PC-9 (cell line): ENCODE data around the gene CLDN4. TPM values are rescaled to one million over a fixed set of nuclear protein-coding genes. Genes with fewer than 3 reads are reported as not detected.

Source experiments
- BruUV-seq: library from RNA; stranded (reverse); fragments of 400-500 nt; replicated peaks from 2 replicates; lab custom pipeline; 2021; lab: Mats Ljungman, UMichigan
- CTCF ChIA-PET: fragments of 300-600 bp; sonication (Branson Sonifier 250); formaldehyde crosslinking; loops from one replicate; lab custom pipeline; 2022; ENCODE audit warnings: antibody characterized with exemption; lab: Charles Lee
- POLR2A ChIA-PET: fragments of 300-600 bp; sonication (Branson Sonifier 250); formaldehyde crosslinking; loops from one replicate; lab custom pipeline; 2022; ENCODE audit warnings: antibody characterized with exemption; ENCODE audit not compliant: unreplicated experiment; lab: Charles Lee
- DNase-seq, 2 experiments: peaks; one replicate each; pipeline versions ENCODE4 v3.0.0 to v3.0.0-alpha.2; 2015 to 2022; ENCODE audit warnings: mixed read lengths in 1 of 2
- H2AFZ ChIP-seq: fragments of 200-600 bp; sonication (generic); 2 replicates; pipeline ENCODE4 v1.8.1; 2017; ENCODE audit warnings: antibody characterized with exemption
- H3F3A ChIP-seq: fragments of 200-600 bp; sonication (generic); 2 replicates; pipeline ENCODE4 v1.8.1; 2017; ENCODE audit warnings: antibody characterized with exemption, mild to moderate bottlenecking, low read depth; ENCODE audit not compliant: insufficient read depth
- H3K27ac ChIP-seq: fragments of 200-600 bp; sonication (generic); 2 replicates; pipeline ENCODE4 v1.6.1; 2016; ENCODE audit warnings: mixed run types
- H3K27me3 ChIP-seq: fragments of 200-600 bp; sonication (generic); 2 replicates; pipeline ENCODE4 v1.6.1; 2016; ENCODE audit warnings: low read depth, mixed run types; ENCODE audit not compliant: insufficient read depth
- H3K36me3 ChIP-seq: fragments of 200-600 bp; sonication (generic); 2 replicates; pipeline ENCODE4 v1.6.1; 2016; ENCODE audit warnings: low read depth, mixed run types
- H3K4me1 ChIP-seq: fragments of 200-600 bp; sonication (generic); replicated peaks from 2 replicates; pipeline ENCODE4 v1.6.1; 2016; ENCODE audit warnings: mixed run types; ENCODE audit not compliant: insufficient read depth
- H3K4me2 ChIP-seq: fragments of 200-600 bp; sonication (generic); 2 replicates; pipeline ENCODE4 v1.6.1; 2017; ENCODE audit warnings: mixed run types
- H3K4me3 ChIP-seq: fragments of 200-600 bp; sonication (generic); 2 replicates; pipeline ENCODE4 v1.6.1; 2016; ENCODE audit warnings: mixed run types
- H3K79me2 ChIP-seq: fragments of 200-600 bp; sonication (generic); 2 replicates; pipeline ENCODE4 v1.6.1; 2017; ENCODE audit warnings: low read depth, mixed run types
- H3K9me2 ChIP-seq: fragments of 200-600 bp; sonication (generic); 2 replicates; pipeline ENCODE4 v1.8.1; 2017; ENCODE audit warnings: mild to moderate bottlenecking; ENCODE audit not compliant: insufficient read depth
- H3K9me3 ChIP-seq: fragments of 200-600 bp; sonication (generic); 2 replicates; pipeline ENCODE4 v1.8.1; 2016; ENCODE audit warnings: low read depth; ENCODE audit not compliant: insufficient read depth
- H4K20me1 ChIP-seq: fragments of 200-600 bp; sonication (generic); 2 replicates; pipeline ENCODE4 v1.8.1; 2017; ENCODE audit not compliant: insufficient read depth
- EZH2 ChIP-seq: fragments of 200-600 bp; sonication (generic); IDR thresholded peaks from 2 replicates; pipeline ENCODE4 v1.8.0; 2017; ENCODE audit warnings: antibody characterized with exemption, low read depth
- intact Hi-C: fragments of 100-400 bp; cut with micrococcal nuclease; formaldehyde crosslinking; loops from one replicate; pipeline ENCODE4 v1.10.0; 2022; ENCODE audit not compliant: unreplicated experiment
- total RNA-seq: library from RNA; stranded (reverse); gene quantifications from 2 replicates; pipeline ENCODE4 v1.2.3, GENCODE V29; 2021
- TF ChIP-seq, protein P1 (sequence below): fragments of 200-600 bp; sonication (generic); conservative IDR thresholded peaks from 2 replicates; pipeline ENCODE4 v1.6.1; 2017; ENCODE audit warnings: mixed run types, antibody characterized with exemption, mild to moderate bottlenecking, moderate library complexity

CLDN4 gene
- total RNA-seq, 1 experiment from 2014 or later: 498 TPM

- Histone ChIP-seq H3K4me2 (peak overlapping the region; percentile 47), H3K9me3 (no peaks in the 10 kb centered on the region), H3K4me1 (peaks cover 16% of the 10 kb centered on the region), H3K4me3 (no peak overlapping the region), H4K20me1 (no peaks in the 10 kb centered on the region), H3K9me2 (no peaks in the 10 kb centered on the region), H3K27ac (peak overlapping the region; percentile 52), H3K79me2 (no peaks in the 10 kb centered on the region), H3F3A (peaks cover 22% of the 10 kb centered on the region), H2AFZ (no peak overlapping the region), H3K36me3 (no peaks in the 10 kb centered on the region), H3K27me3 (no peaks in the 10 kb centered on the region)
- TF ChIP-seq EZH2: no peak
- TF ChIP-seq, protein P1, sequence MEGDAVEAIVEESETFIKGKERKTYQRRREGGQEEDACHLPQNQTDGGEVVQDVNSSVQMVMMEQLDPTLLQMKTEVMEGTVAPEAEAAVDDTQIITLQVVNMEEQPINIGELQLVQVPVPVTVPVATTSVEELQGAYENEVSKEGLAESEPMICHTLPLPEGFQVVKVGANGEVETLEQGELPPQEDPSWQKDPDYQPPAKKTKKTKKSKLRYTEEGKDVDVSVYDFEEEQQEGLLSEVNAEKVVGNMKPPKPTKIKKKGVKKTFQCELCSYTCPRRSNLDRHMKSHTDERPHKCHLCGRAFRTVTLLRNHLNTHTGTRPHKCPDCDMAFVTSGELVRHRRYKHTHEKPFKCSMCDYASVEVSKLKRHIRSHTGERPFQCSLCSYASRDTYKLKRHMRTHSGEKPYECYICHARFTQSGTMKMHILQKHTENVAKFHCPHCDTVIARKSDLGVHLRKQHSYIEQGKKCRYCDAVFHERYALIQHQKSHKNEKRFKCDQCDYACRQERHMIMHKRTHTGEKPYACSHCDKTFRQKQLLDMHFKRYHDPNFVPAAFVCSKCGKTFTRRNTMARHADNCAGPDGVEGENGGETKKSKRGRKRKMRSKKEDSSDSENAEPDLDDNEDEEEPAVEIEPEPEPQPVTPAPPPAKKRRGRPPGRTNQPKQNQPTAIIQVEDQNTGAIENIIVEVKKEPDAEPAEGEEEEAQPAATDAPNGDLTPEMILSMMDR: no peak
- no TSS peak for BruUV-seq
- DNase-seq: peak in 1 of 2 experiments; percentile 46
- intact Hi-C loops: no loop called here
- ChIA-PET POLR2A (interaction anchor here (0.5 to 1.0 kb wide), 5 partner anchors 12 to 69 kb away, joined by 3 to 7 read pairs (median 5); partner anchors contain the start of genes CLDN3 and CLDN4), CTCF (interaction anchor here (0.7 kb wide), 2 partner anchors 59 to 271 kb away, joined by 4 read pairs; no protein-coding TSS in a partner anchor)
Observed at GRCh38 chr7:73799282-73800141, 31.3 kb upstream of the CLDN4 start.

DNA sequence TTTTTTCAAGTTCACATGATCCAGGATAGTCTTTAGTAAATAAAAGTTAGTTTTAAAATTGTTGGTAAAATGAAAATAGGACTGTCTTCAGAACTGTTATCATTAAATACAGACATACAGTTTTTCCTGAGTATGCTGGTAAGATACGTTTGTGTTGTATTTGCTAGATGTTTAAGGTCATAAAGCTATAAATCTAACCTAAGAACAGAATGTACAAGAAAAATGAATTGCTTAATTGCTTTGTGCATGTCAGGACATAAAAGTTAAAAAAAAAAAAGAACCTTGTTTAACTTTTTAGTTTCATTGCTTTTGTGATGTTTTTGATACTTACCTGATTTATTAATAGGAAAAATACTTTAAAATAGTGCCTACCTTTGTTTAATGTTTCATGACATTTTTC is 29.2 kb upstream of the CLDN4 start:
- CTCF ChIA-PET: no interaction called here

GRCh38 chr7:73802459-73802858 is 28.3 kb upstream of the CLDN4 start:
- no peaks in the 10 kb centered on the region for H3K9me2 ChIP-seq
- no peak for DNase-seq
- H4K20me1 ChIP-seq: no peaks in the 10 kb centered on the region
- H3K36me3 ChIP-seq: no peaks in the 10 kb centered on the region
- no peaks in the 10 kb centered on the region for H3K9me3 ChIP-seq
- intact Hi-C loops: no loop called here
- ChIA-PET CTCF (no interaction called here), POLR2A (no interaction called here)
- BruUV-seq: no TSS peak
- TF ChIP-seq EZH2: no peak
- TF ChIP-seq, protein P1: no peak
- H3K4me1 ChIP-seq: peaks cover 13% of the 10 kb centered on the region
- H3F3A ChIP-seq: peaks cover 24% of the 10 kb centered on the region
- no peak overlapping the region for H3K4me3 ChIP-seq
- H3K79me2 ChIP-seq: no peaks in the 10 kb centered on the region
- no peak overlapping the region for H2AFZ ChIP-seq
- no peak overlapping the region for H3K27ac ChIP-seq
- no peaks in the 10 kb centered on the region for H3K27me3 ChIP-seq
- H3K4me2 ChIP-seq: no peak overlapping the region

More for the DNA sequence above, 29.2 kb upstream of the CLDN4 start:
- Histone ChIP-seq H3K27me3 (no peaks in the 10 kb centered on the region), H3K4me3 (no peak overlapping the region), H2AFZ (no peak overlapping the region), H3K79me2 (no peaks in the 10 kb centered on the region), H4K20me1 (no peaks in the 10 kb centered on the region), H3K27ac (no peak overlapping the region), H3K36me3 (no peaks in the 10 kb centered on the region), H3K9me2 (no peaks in the 10 kb centered on the region), H3K9me3 (no peaks in the 10 kb centered on the region), H3F3A (peaks cover 24% of the 10 kb centered on the region), H3K4me2 (no peak overlapping the region), H3K4me1 (peaks cover 13% of the 10 kb centered on the region)
- DNase-seq: no peak
- no TSS peak for BruUV-seq
- POLR2A ChIA-PET: no interaction called here
- intact Hi-C loops: no loop called here
- TF ChIP-seq, protein P1: no peak
- no peak for TF ChIP-seq EZH2
